DMS53 (cell line): Measurements from ENCODE around the gene MEIOC.
A peak's percentile ranks its signal among the peaks of the same experiment; 100 is the strongest.

Experiments used
- DNase-seq: peaks from one replicate; lab custom pipeline; 2025; lab: John Stamatoyannopoulos, UW

MEIOC gene

GRCh38 chr17:44708401-44709263 lies 52.4 kb downstream of the MEIOC start, which contains the start of gene DBF4B:
DBF4B (plus strand) TSS chr17:44708665; CDS start chr17:44708821, 156 bp downstream.
- DNase-seq = peak; percentile 98

- no peak for DNase-seq
Measured at GRCh38 chr17:44719444-44719843, 63.2 kb downstream of the MEIOC start.

- DNase-seq = no peak
Measured at GRCh38 chr17:44722254-44722653, 66.0 kb downstream of the MEIOC start.
